Measurements from ENCODE around the gene SIT1.

- TF ChIP-seq CTCF (IDR thresholded peaks at IDR 0.05) (no peak), POLR2AphosphoS5 (IDR thresholded peaks at IDR 0.05; ENCODE audit: low read depth, low read length) (no peak), TCF7L2 (IDR thresholded peaks at IDR 0.05; ENCODE audit: low read depth, low read length) (no peak), REST (IDR thresholded peaks at IDR 0.05; ENCODE audit: insufficient read depth in 1 of 2, low read depth in 2 of 2, low read length in 1 of 2) (no peak), SIN3A (IDR thresholded peaks at IDR 0.05; ENCODE audit: borderline replicate concordance, insufficient read depth, low read depth, low read length) (no peak)
These were observed 21.1 kb downstream of the SIT1 start for GRCh38 chr9:35629597-35629996.

Data from Panc1 (cell line).